22Rv1 (cell line): ENCODE data around the gene DNAJB14.

Experiments used
- ZFX ChIP-seq: fragments of 450-650 bp; IDR thresholded peaks from 2 replicates; pipeline ENCODE4 v1.6.1; 2017; ENCODE audit warnings: antibody characterized with exemption, borderline replicate concordance
- TF ChIP-seq, protein P1 (sequence below): fragments of 450-650 bp; IDR thresholded peaks from 2 replicates; pipeline ENCODE4 v1.5.1; 2017; ENCODE audit warnings: mild to moderate bottlenecking

DNA sequence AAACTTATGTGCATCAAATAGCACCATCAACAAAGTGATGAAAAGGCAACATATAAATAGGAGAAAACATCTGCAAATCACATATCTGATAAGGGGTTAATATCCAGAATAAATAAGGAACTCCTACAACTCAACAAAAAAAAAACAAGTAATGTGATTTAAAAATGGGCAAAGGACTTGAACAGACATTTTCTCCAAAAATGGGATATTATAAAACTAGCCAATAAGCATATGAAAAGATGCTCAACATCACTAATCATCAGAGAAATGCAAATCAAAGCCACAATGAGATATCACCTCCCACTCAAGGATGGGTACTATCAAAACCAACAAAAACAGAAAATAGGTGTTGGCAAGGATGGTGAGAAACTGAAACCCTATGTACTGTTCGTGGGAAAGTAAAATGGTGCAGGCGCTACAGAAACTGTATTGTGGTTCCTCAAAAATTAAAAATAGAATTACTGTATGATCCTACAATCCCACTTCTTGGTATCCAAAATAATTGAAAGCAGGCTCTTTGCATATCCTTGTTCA lies 2.4 kb downstream of the DNAJB14 start:
- TF ChIP-seq, protein P1, sequence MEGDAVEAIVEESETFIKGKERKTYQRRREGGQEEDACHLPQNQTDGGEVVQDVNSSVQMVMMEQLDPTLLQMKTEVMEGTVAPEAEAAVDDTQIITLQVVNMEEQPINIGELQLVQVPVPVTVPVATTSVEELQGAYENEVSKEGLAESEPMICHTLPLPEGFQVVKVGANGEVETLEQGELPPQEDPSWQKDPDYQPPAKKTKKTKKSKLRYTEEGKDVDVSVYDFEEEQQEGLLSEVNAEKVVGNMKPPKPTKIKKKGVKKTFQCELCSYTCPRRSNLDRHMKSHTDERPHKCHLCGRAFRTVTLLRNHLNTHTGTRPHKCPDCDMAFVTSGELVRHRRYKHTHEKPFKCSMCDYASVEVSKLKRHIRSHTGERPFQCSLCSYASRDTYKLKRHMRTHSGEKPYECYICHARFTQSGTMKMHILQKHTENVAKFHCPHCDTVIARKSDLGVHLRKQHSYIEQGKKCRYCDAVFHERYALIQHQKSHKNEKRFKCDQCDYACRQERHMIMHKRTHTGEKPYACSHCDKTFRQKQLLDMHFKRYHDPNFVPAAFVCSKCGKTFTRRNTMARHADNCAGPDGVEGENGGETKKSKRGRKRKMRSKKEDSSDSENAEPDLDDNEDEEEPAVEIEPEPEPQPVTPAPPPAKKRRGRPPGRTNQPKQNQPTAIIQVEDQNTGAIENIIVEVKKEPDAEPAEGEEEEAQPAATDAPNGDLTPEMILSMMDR = no peak
- no peak for TF ChIP-seq ZFX
